H9 (cell line): ENCODE measurements around the gene USP37. TPM values are rescaled to one million over a fixed set of nuclear protein-coding genes. Genes with fewer than 3 reads are reported as not detected.

Experiments used
- DNase-seq: peaks from one replicate; pipeline ENCODE4 v3.0.0-alpha.2; 2017
- H2AFZ ChIP-seq: one replicate; pipeline ENCODE4 v1.6.1; 2013; ENCODE audit warnings: mild to moderate bottlenecking, low read length, control low read depth, moderate library complexity
- H2AK5ac ChIP-seq: 2 replicates; pipeline ENCODE4 v1.6.1; 2013; ENCODE audit warnings: low read length, control low read depth, mixed read lengths; ENCODE audit not compliant: insufficient read length
- H2BK120ac ChIP-seq: one replicate; pipeline ENCODE4 v1.6.1; 2013; ENCODE audit warnings: low read depth, mild to moderate bottlenecking, low read length, control low read depth, inconsistent platforms; ENCODE audit not compliant: poor library complexity, severe bottlenecking
- H2BK12ac ChIP-seq: 2 replicates; pipeline ENCODE4 v1.6.1; 2013; ENCODE audit warnings: low read length, control low read depth, mixed read lengths, low read depth; ENCODE audit not compliant: insufficient read length
- H2BK15ac ChIP-seq: 2 replicates; pipeline ENCODE4 v1.6.1; 2013; ENCODE audit warnings: low read depth, low read length, control low read depth
- H2BK20ac ChIP-seq: one replicate; pipeline ENCODE4 v1.6.1; 2013; ENCODE audit warnings: low read depth, mild to moderate bottlenecking, low read length, control low read depth, inconsistent platforms; ENCODE audit not compliant: poor library complexity, severe bottlenecking
- H2BK5ac ChIP-seq: 2 replicates; pipeline ENCODE4 v1.6.1; 2013; ENCODE audit warnings: low read length, control low read depth, mixed read lengths; ENCODE audit not compliant: insufficient read length
- H3K14ac ChIP-seq: 2 replicates; pipeline ENCODE4 v1.6.1; 2013; ENCODE audit warnings: low read length, control low read depth; ENCODE audit not compliant: insufficient read depth
- H3K18ac ChIP-seq: 2 replicates; pipeline ENCODE4 v1.6.1; 2013; ENCODE audit warnings: low read depth, mild to moderate bottlenecking, mixed read lengths, low read length, control low read depth; ENCODE audit not compliant: insufficient read length
- H3K23ac ChIP-seq: 2 replicates; pipeline ENCODE4 v1.6.1; 2013; ENCODE audit warnings: low read length, control low read depth, mixed read lengths, low read depth; ENCODE audit not compliant: insufficient read length
- H3K23me2 ChIP-seq: 2 replicates; pipeline ENCODE4 v1.6.1; 2013; ENCODE audit warnings: low read depth, mild to moderate bottlenecking, mixed read lengths, low read length, control low read depth; ENCODE audit not compliant: insufficient read length, poor library complexity, severe bottlenecking
- H3K27ac ChIP-seq: 2 replicates; pipeline ENCODE4 v1.5.1; 2013; ENCODE audit warnings: low read length, control low read depth, mixed read lengths, low read depth; ENCODE audit not compliant: insufficient read length
- H3K27me3 ChIP-seq: 2 replicates; pipeline ENCODE4 v1.6.1; 2013; ENCODE audit warnings: low read length, control low read depth, inconsistent platforms; ENCODE audit not compliant: insufficient read depth
- H3K4ac ChIP-seq: 2 replicates; pipeline ENCODE4 v1.6.1; 2013; ENCODE audit warnings: low read depth, mild to moderate bottlenecking, control low read depth, inconsistent platforms, low read length, moderate library complexity
- H3K4me1 ChIP-seq: 2 replicates; pipeline ENCODE4 v1.6.1; 2013; ENCODE audit warnings: low read length, control low read depth, inconsistent platforms; ENCODE audit not compliant: insufficient read depth
- H3K4me2 ChIP-seq: 2 replicates; pipeline ENCODE4 v1.6.1; 2013; ENCODE audit warnings: low read length, control low read depth, mixed read lengths; ENCODE audit not compliant: insufficient read length, insufficient read depth
- H3K56ac ChIP-seq: 2 replicates; pipeline ENCODE4 v1.6.1; 2013; ENCODE audit warnings: low read depth, mild to moderate bottlenecking, mixed read lengths, low read length, control low read depth; ENCODE audit not compliant: insufficient read length
- H3K79me1 ChIP-seq: 2 replicates; pipeline ENCODE4 v1.6.1; 2013; ENCODE audit warnings: low read depth, mild to moderate bottlenecking, moderate library complexity, low read length, control low read depth, inconsistent platforms; ENCODE audit not compliant: insufficient read depth, poor library complexity, severe bottlenecking
- H3K79me2 ChIP-seq: 2 replicates; pipeline ENCODE4 v1.6.1; 2013; ENCODE audit warnings: low read length, control low read depth, inconsistent platforms; ENCODE audit not compliant: insufficient read depth
- H3K9ac ChIP-seq: 2 replicates; pipeline ENCODE4 v1.6.1; 2013; ENCODE audit warnings: low read length, control low read depth, mixed read lengths; ENCODE audit not compliant: insufficient read length; ENCODE audit errors: extremely low read depth
- H3K9me3 ChIP-seq: one replicate; pipeline ENCODE4 v1.6.1; 2013; ENCODE audit warnings: low read depth, low read length, inconsistent platforms; ENCODE audit not compliant: control insufficient read depth
- H3T11ph ChIP-seq: one replicate; pipeline ENCODE4 v1.6.1; 2013; ENCODE audit warnings: mild to moderate bottlenecking, low read length, control low read depth, inconsistent platforms
- H4K20me1 ChIP-seq: one replicate; pipeline ENCODE4 v1.6.1; 2013; ENCODE audit not compliant: control insufficient read depth, insufficient read length, insufficient read depth
- H4K5ac ChIP-seq: 2 replicates; pipeline ENCODE4 v1.6.1; 2013; ENCODE audit warnings: low read depth, mild to moderate bottlenecking, mixed read lengths, low read length, control low read depth; ENCODE audit not compliant: insufficient read length
- H4K8ac ChIP-seq: replicated peaks from 2 replicates; pipeline ENCODE4 v1.6.1; 2013; ENCODE audit warnings: low read length, control low read depth, mixed read lengths, low read depth; ENCODE audit not compliant: insufficient read length
- H4K91ac ChIP-seq: 2 replicates; pipeline ENCODE4 v1.6.1; 2013; ENCODE audit warnings: low read depth, mild to moderate bottlenecking, moderate library complexity, mixed read lengths, low read length, control low read depth; ENCODE audit not compliant: insufficient read length
- H3K27ac Mint-ChIP-seq, 3 experiments: 2 replicates in 2 of 3; 3 replicates in 1 of 3; pipeline ENCODE4 v1.8.0; 2020 to 2021; ENCODE audit warnings: mixed read lengths in 3 of 3, mild to moderate bottlenecking in 1 of 3, moderate library complexity in 1 of 3
- H3K27me3 Mint-ChIP-seq: 2 replicates; pipeline ENCODE4 v1.8.0; 2021; ENCODE audit warnings: low read depth, mild to moderate bottlenecking, moderate library complexity, mixed read lengths
- H3K36me3 Mint-ChIP-seq, 3 experiments: 2 replicates in 2 of 3; 3 replicates in 1 of 3; pipeline ENCODE4 v1.8.0; 2020 to 2021; ENCODE audit warnings: low read depth in 3 of 3, mixed read lengths in 3 of 3; ENCODE audit not compliant: insufficient read depth in 1 of 3
- H3K4me1 Mint-ChIP-seq, 2 experiments: 2 replicates each; pipeline ENCODE4 v1.8.0; 2020; ENCODE audit warnings: mixed read lengths in 2 of 2
- H3K4me3 Mint-ChIP-seq, 2 experiments: 2 replicates in 1 of 2; 3 replicates in 1 of 2; pipeline ENCODE4 v1.8.0; 2020 to 2021; ENCODE audit warnings: mild to moderate bottlenecking in 2 of 2, mixed read lengths in 2 of 2, moderate library complexity in 1 of 2
- H3K9me3 Mint-ChIP-seq, 2 experiments: 2 replicates in 1 of 2; 3 replicates in 1 of 2; pipeline ENCODE4 v1.8.0; 2020; ENCODE audit warnings: mild to moderate bottlenecking in 2 of 2, mixed read lengths in 2 of 2, moderate library complexity in 1 of 2
- CTCF ChIP-seq: fragments of 200-600 bp; sonication (generic); conservative IDR thresholded peaks from 3 replicates; pipeline ENCODE4 v1.8.0; 2021; ENCODE audit warnings: antibody characterized with exemption, mild to moderate bottlenecking
- WGBS: extraction: QIAGEN DNeasy Blood & Tissue Kit; methylation state at CpG from one replicate; pipeline ENCODE4 v1.1.7; 2013; ENCODE audit warnings: missing lambda C conversion rate, low lambda C conversion rate, mixed read lengths; ENCODE audit not compliant: insufficient read length; ENCODE audit errors: extremely low coverage; 5-methylcytosine and 5-hydroxymethylcytosine counted together
- total RNA-seq: library from RNA; stranded (reverse); gene quantifications from 2 replicates; pipeline ENCODE4 v1.2.1, GENCODE V29; 2021

The USP37 gene
- total RNA-seq, 1 experiment from 2014 or later: 34.9 TPM

GRCh38 chr2:218569661-218570500, 1.7 kb upstream of the USP37 start:
- no peak overlapping the region for H3K56ac ChIP-seq
- H3K18ac ChIP-seq: peak overlapping the region; percentile 3
- no peak overlapping the region for H4K91ac ChIP-seq
- peaks cover 4% of the 10 kb centered on the region for H3K79me1 ChIP-seq
- H3K9ac ChIP-seq: peak overlapping the region; percentile 98
- Mint-ChIP-seq H3K27ac (peak overlapping the region; percentile 98 to 100 (median 100)), H3K4me3 (peak overlapping the region; percentile 87 to 95), H3K36me3 (peaks cover 19 to 46% (median 45%) of the 10 kb centered on the region in 3 experiments; a peak in 6 of 7 replicates), H3K27me3 (no peaks in the 10 kb centered on the region), H3K9me3 (no peaks in the 10 kb centered on the region), H3K4me1 (peaks cover 26 to 35% of the 10 kb centered on the region in 2 experiments)
- no peak for TF ChIP-seq CTCF
- no peak overlapping the region for H2BK15ac ChIP-seq
- no CpG with 5 or more reads among the region's 10 CpGs for WGBS
- no peak overlapping the region for H4K5ac ChIP-seq
- no peak overlapping the region for H2AK5ac ChIP-seq
- no peaks in the 10 kb centered on the region for H3K27me3 ChIP-seq
- H3K23me2 ChIP-seq: peaks cover 11% of the 10 kb centered on the region
- H3K27ac ChIP-seq: peak overlapping the region; percentile 93
- no peak overlapping the region for H2BK20ac ChIP-seq
- no peak overlapping the region for H3T11ph ChIP-seq
- no peaks in the 10 kb centered on the region for H3K9me3 ChIP-seq
- peak overlapping the region; percentile 99 for H3K4me2 ChIP-seq
- H2BK12ac ChIP-seq: no peak overlapping the region
- H2BK5ac ChIP-seq: peak overlapping the region; percentile 34
- H3K4me1 ChIP-seq: peaks cover 2% of the 10 kb centered on the region; the same call in 1 of the 2 replicates
- no peak for DNase-seq
- no peak overlapping the region for H3K4ac ChIP-seq
- H2AFZ ChIP-seq: no peak overlapping the region
- no peak overlapping the region for H2BK120ac ChIP-seq
- no peaks in the 10 kb centered on the region for H4K20me1 ChIP-seq
- peaks cover 45% of the 10 kb centered on the region; the same call in 1 of the 2 replicates for H3K79me2 ChIP-seq
- peak overlapping the region; percentile 97; the same call in 1 of the 2 replicates for H3K14ac ChIP-seq
- H4K8ac ChIP-seq: no peak overlapping the region
- no peak overlapping the region for H3K23ac ChIP-seq
